HEK293T (cell line): ENCODE measurements around the gene PIK3R3.

ENCODE experiments used
- CTCF ChIA-PET: fragments of 350-600 bp; formaldehyde crosslinking; extraction: SDS; loops from one replicate; lab custom pipeline; 2021; ENCODE audit warnings: antibody characterized with exemption, inconsistent platforms; lab: Yijun Ruan, JAX
- POLR2A ChIA-PET: fragments of 350-600 bp; formaldehyde crosslinking; extraction: SDS; loops from one replicate; lab custom pipeline; 2020; ENCODE audit warnings: antibody characterized with exemption, inconsistent platforms; lab: Yijun Ruan, JAX
- DNase-seq: peaks from one replicate; pipeline ENCODE4 v3.0.0; 2012; ENCODE audit warnings: mixed read lengths; ENCODE audit errors: extremely low spot score
- ARNT ChIP-seq: fragments of 450-650 bp; IDR thresholded peaks from 2 replicates; pipeline ENCODE4 v1.6.1; 2017; ENCODE audit warnings: mild to moderate bottlenecking
- BHLHE40 ChIP-seq: fragments of 450-650 bp; IDR thresholded peaks from 2 replicates; pipeline ENCODE4 v1.6.1; 2016; ENCODE audit warnings: mild to moderate bottlenecking, moderate library complexity, borderline replicate concordance
- CTBP1 ChIP-seq: fragments of 450-650 bp; IDR thresholded peaks from 2 replicates; pipeline ENCODE4 v1.6.1; 2016; ENCODE audit warnings: borderline replicate concordance
- ELF4 ChIP-seq: fragments of 450-650 bp; IDR thresholded peaks from 2 replicates; pipeline ENCODE4 v1.6.1; 2017; ENCODE audit warnings: antibody characterized with exemption
- FOXA1 ChIP-seq: fragments of 450-650 bp; IDR thresholded peaks from 2 replicates; pipeline ENCODE4 v1.6.1; 2016; ENCODE audit warnings: mild to moderate bottlenecking
- FOXK2 ChIP-seq: fragments of 450-650 bp; IDR thresholded peaks from 2 replicates; pipeline ENCODE4 v1.6.1; 2016; ENCODE audit warnings: mild to moderate bottlenecking
- FOXM1 ChIP-seq: fragments of 450-650 bp; IDR thresholded peaks from 2 replicates; pipeline ENCODE4 v1.6.1; 2017; ENCODE audit warnings: mild to moderate bottlenecking, borderline replicate concordance
- HDGF ChIP-seq: fragments of 450-650 bp; IDR thresholded peaks from 2 replicates; pipeline ENCODE4 v1.6.1; 2017; ENCODE audit warnings: antibody characterized with exemption, borderline replicate concordance
- L3MBTL2 ChIP-seq: fragments of 450-650 bp; conservative IDR thresholded peaks from 2 replicates; pipeline ENCODE4 v1.6.1; 2016; ENCODE audit warnings: mild to moderate bottlenecking
- LEF1 ChIP-seq: fragments of 450-650 bp; IDR thresholded peaks from 2 replicates; pipeline ENCODE4 v1.6.1; 2017; ENCODE audit warnings: mild to moderate bottlenecking, borderline replicate concordance
- NFRKB ChIP-seq: fragments of 450-650 bp; IDR thresholded peaks from 2 replicates; pipeline ENCODE4 v1.6.1; 2016; ENCODE audit warnings: mild to moderate bottlenecking, moderate library complexity
- SP1 ChIP-seq: fragments of 450-650 bp; IDR thresholded peaks from 2 replicates; pipeline ENCODE4 v1.6.1; 2017
- SUZ12 ChIP-seq: fragments of 450-650 bp; IDR thresholded peaks from 2 replicates; pipeline ENCODE4 v1.6.1; 2016; ENCODE audit warnings: mild to moderate bottlenecking
- TARDBP ChIP-seq: fragments of 450-650 bp; IDR thresholded peaks from 2 replicates; pipeline ENCODE4 v1.6.1; 2016
- ZNF384 ChIP-seq: fragments of 450-650 bp; IDR thresholded peaks from 2 replicates; pipeline ENCODE4 v1.6.1; 2016
- TF ChIP-seq, protein P1 (sequence below): fragments of 450-650 bp; IDR thresholded peaks from 2 replicates; pipeline ENCODE4 v1.6.1; 2016

PIK3R3 gene

DNA sequence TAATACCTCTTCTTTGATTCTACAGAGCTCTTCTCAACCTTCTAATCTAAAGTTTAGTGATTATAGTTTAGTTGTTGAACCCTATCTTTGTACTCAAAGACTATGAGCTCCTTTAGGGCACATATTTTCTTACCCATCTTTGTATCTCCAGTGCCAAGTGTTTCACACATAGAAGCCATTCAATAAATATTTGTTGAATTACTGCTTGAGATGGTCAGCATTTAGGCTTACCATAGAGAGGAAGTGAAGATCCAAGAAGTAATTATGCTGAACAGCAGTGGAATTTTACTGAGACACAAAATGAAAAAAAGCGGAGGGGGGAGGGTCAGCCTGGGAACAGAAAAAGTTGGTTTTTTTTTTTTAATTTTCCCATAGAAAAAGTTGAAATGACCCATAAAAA is 21.9 kb downstream of the PIK3R3 start:
- DNase-seq = no peak
- ChIA-PET POLR2A (interaction anchor here (0.7 to 1.4 kb wide), 3 partner anchors 9 to 22 kb away, joined by 3 to 4 read pairs (median 4); partner anchors contain the start of gene PIK3R3), CTCF (interaction anchor here (0.6 kb wide), 1 partner anchor 70 kb away, joined by 3 read pairs; no protein-coding TSS in a partner anchor)
- TF ChIP-seq NFRKB (no peak), ELF4 (no peak), CTBP1 (no peak), FOXK2 (no peak), SUZ12 (no peak), HDGF (no peak), BHLHE40 (no peak), FOXA1 (no peak), FOXM1 (no peak), TARDBP (no peak), LEF1 (no peak)
- TF ChIP-seq, protein P1, sequence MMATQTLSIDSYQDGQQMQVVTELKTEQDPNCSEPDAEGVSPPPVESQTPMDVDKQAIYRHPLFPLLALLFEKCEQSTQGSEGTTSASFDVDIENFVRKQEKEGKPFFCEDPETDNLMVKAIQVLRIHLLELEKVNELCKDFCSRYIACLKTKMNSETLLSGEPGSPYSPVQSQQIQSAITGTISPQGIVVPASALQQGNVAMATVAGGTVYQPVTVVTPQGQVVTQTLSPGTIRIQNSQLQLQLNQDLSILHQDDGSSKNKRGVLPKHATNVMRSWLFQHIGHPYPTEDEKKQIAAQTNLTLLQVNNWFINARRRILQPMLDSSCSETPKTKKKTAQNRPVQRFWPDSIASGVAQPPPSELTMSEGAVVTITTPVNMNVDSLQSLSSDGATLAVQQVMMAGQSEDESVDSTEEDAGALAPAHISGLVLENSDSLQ = no peak

DNA sequence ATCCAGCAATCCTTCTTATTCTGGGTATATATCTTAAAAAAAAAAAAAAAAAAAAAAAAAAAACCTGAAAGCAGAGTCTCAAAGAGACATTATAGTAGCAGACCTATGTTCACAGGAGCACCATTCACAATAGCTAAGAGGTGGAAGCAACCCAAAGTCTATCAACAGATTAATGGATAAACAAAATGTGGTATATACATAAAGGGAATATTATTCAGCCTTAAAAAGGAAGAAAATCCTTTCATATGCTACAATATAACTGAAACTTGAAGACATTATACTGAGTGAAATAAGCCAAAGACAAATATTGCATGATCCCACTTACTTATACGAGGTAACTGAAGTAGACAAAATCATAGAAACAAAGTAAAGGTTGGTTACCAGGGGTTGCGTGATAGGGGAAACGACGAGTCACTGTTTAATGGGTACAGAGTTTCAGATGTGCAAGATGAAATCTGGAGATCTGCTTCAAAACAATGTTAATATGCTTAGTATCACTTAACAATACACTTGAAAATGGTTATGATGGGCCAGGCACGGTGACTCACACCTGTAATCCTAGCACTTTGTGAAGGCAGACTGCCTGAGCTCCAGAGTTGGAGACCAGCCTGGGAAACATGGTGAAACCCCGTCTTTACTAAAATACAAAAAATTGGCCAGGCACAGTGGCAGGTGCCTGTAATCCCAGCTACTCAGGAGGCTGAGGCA is 29.5 kb downstream of the PIK3R3 start:
- CTCF ChIA-PET = no interaction called here
- TF ChIP-seq BHLHE40 (no peak), ZNF384 (no peak), LEF1 (no peak), SP1 (no peak), ARNT (no peak), SUZ12 (no peak), FOXM1 (no peak), CTBP1 (no peak), NFRKB (no peak), FOXA1 (no peak), L3MBTL2 (no peak), HDGF (no peak), TARDBP (no peak), ELF4 (no peak), FOXK2 (no peak)
- TF ChIP-seq, protein P1 = no peak
- POLR2A ChIA-PET = no interaction called here
- DNase-seq = no peak

DNA sequence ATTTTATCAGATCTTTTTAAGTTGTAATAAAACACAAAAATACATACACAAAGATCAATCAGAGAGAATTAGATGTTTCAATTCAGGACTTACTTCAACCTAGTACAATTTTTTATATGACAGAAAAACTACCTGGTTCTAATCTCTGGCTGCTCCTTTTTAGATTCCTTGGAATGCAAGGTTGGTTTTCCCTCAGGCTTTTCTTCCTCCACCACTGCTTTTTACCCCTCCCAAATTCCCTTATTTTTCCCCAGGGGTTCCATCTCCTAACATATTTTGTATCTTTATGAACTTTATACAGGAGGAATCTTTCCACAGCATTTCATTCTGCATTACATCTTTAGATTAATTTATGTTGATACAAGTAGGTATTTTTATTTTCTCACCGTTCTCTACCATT is 33.2 kb downstream of the PIK3R3 start:
- POLR2A ChIA-PET = interaction anchor here (1.1 kb wide), 1 partner anchor 11 kb away, joined by 4 read pairs; no protein-coding TSS in a partner anchor
- no peak for DNase-seq
- TF ChIP-seq BHLHE40 (no peak), ELF4 (no peak), HDGF (no peak), CTBP1 (no peak), FOXK2 (no peak), L3MBTL2 (no peak), ARNT (no peak), FOXM1 (no peak)
- CTCF ChIA-PET = no interaction called here

DNA sequence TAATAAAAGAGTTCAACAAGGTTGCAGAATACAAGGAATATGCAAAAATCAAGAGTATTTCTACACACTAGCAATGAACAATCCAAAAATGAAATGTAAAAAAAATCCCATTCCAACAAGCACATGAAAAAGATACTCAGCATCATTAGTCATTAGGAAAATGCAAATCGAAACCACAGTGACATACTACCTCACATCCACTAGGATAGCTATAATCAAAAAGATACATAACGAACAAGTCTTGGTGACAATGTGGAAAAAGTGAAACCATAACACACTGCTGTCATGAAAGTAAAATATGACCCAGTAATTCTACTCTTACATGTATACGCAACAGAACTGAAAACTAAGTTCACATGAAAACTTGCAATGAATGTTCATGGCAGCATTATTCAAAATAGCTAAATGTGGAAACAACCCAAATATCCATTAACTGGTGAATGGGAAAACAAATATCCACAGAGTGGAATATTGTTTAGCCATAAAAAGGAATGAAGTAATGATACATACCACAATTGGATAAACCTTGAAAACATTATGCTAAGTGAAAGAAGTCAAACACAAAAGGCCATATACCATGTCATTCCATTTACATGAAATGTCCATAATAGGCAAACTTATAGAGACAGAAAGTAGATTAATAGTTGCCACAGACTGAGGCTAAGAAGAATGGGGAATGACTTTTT is 34.3 kb downstream of the PIK3R3 start:
- POLR2A ChIA-PET = interaction anchor here (1.1 kb wide), 1 partner anchor 12 kb away, joined by 4 read pairs; no protein-coding TSS in a partner anchor

DNA sequence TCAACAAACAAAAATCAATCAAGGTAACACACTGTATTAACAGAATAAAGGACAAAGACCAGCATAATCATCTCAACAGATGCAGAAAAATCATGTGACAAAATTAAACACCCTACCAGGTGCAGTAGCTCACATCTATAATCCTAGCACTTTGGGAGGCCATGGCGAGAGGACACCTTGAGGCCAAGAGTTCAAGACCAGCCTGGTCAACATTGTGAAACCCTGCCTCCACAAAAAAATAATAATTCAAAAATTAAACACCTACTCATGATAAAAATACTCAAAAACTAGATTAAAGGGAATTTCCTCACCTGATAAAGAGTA is 35.3 kb downstream of the PIK3R3 start:
- DNase-seq = no peak
- ChIA-PET POLR2A (no interaction called here), CTCF (interaction anchor here (0.7 kb wide), 1 partner anchor 18 kb away, joined by 3 read pairs; no protein-coding TSS in a partner anchor)
- TF ChIP-seq TARDBP (no peak), ZNF384 (no peak), NFRKB (no peak), LEF1 (no peak), SUZ12 (no peak), CTBP1 (no peak), FOXM1 (no peak), ELF4 (no peak), SP1 (no peak), ARNT (no peak), L3MBTL2 (no peak), BHLHE40 (no peak), HDGF (no peak), FOXA1 (no peak), FOXK2 (no peak)
- TF ChIP-seq, protein P1 = no peak

More for the DNA sequence above, 34.3 kb downstream of the PIK3R3 start:
- CTCF ChIA-PET = no interaction called here
- TF ChIP-seq, protein P1 = no peak
- TF ChIP-seq HDGF (no peak), ARNT (no peak), FOXA1 (no peak), SUZ12 (no peak), TARDBP (no peak), ZNF384 (no peak), L3MBTL2 (no peak), FOXM1 (no peak), LEF1 (no peak), BHLHE40 (no peak), ELF4 (no peak), CTBP1 (no peak), SP1 (no peak)
- DNase-seq = no peak
